IPS-20b (cell line): ENCODE measurements around the gene PMEPA1.

ENCODE experiments used
- H3K27ac ChIP-seq: one replicate; pipeline ENCODE4 v1.5.1; 2013; ENCODE audit warnings: low read length
- H3K27me3 ChIP-seq: 2 replicates; pipeline ENCODE4 v1.6.1; 2013; ENCODE audit warnings: mild to moderate bottlenecking, low read length, inconsistent platforms; ENCODE audit not compliant: insufficient read depth
- H3K36me3 ChIP-seq: 2 replicates; pipeline ENCODE4 v1.6.1; 2013; ENCODE audit warnings: low read depth, mild to moderate bottlenecking, inconsistent platforms, low read length, moderate library complexity; ENCODE audit not compliant: insufficient read depth
- H3K4me1 ChIP-seq: 2 replicates; pipeline ENCODE4 v1.6.1; 2013; ENCODE audit warnings: mild to moderate bottlenecking, control low read depth, inconsistent platforms, low read length, moderate library complexity; ENCODE audit not compliant: insufficient read depth
- H3K4me3 ChIP-seq: 2 replicates; pipeline ENCODE4 v1.5.1; 2013; ENCODE audit warnings: mild to moderate bottlenecking, low read length, inconsistent platforms
- H3K9ac ChIP-seq: 2 replicates; pipeline ENCODE4 v1.6.1; 2013; ENCODE audit warnings: low read depth, mild to moderate bottlenecking, inconsistent platforms, low read length, moderate library complexity
- H3K9me3 ChIP-seq: 2 replicates; pipeline ENCODE4 v1.6.1; 2013; ENCODE audit warnings: mild to moderate bottlenecking, low read depth, low read length, inconsistent platforms; ENCODE audit not compliant: insufficient read depth

PMEPA1 gene

GRCh38 chr20:57715268-57715904 lies 5.6 kb upstream of the PMEPA1 start:
- Histone ChIP-seq H3K9ac (no peak overlapping the region), H3K27me3 (peaks cover 14% of the 10 kb centered on the region), H3K36me3 (no peaks in the 10 kb centered on the region), H3K4me1 (peaks cover 9% of the 10 kb centered on the region; the same call in 1 of the 2 replicates), H3K4me3 (no peak overlapping the region), H3K27ac (no peak overlapping the region), H3K9me3 (no peaks in the 10 kb centered on the region)

GRCh38 chr20:57714409-57715267 lies 4.8 kb upstream of the PMEPA1 start:
- H3K4me3 ChIP-seq, result no peak overlapping the region
- no peak overlapping the region for H3K27ac ChIP-seq
- H3K9me3 ChIP-seq, result no peaks in the 10 kb centered on the region
- peaks cover 14% of the 10 kb centered on the region for H3K27me3 ChIP-seq
- no peaks in the 10 kb centered on the region for H3K36me3 ChIP-seq
- H3K4me1 ChIP-seq, result peaks cover 9% of the 10 kb centered on the region; the same call in 1 of the 2 replicates
- no peak overlapping the region for H3K9ac ChIP-seq

GRCh38 chr20:57713951-57714350 lies 4.1 kb upstream of the PMEPA1 start:
- Histone ChIP-seq H3K9ac (no peak overlapping the region), H3K27me3 (peaks cover 14% of the 10 kb centered on the region)

DNA sequence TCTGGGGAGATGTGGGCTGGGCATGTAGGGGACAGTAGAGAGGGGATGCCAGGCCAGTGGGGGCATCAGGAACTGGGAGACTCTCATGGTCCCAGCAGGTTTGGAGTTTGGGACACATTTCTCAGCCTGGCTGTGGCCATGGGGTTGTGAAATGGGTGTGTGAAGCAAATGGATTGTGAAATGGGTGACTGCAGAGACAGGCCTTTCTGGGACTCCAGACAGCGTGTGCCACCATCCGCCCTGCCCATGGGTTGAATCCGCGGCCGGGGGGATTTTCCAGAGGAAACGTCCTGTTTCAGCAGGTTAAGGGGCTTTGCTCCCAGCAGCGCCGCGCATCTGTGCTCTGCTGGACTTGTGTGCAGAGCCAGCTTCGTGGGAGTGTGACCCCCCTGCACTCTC lies 3.7 kb upstream of the PMEPA1 start:
- H3K9me3 ChIP-seq, result no peaks in the 10 kb centered on the region
- no peak overlapping the region for H3K9ac ChIP-seq
- H3K27ac ChIP-seq, result no peak overlapping the region
- no peaks in the 10 kb centered on the region for H3K36me3 ChIP-seq
- H3K27me3 ChIP-seq, result peaks cover 19% of the 10 kb centered on the region
- H3K4me1 ChIP-seq, result peaks cover 4% of the 10 kb centered on the region; the same call in 1 of the 2 replicates
- no peak overlapping the region for H3K4me3 ChIP-seq

More at GRCh38 chr20:57713951-57714350, 4.1 kb upstream of the PMEPA1 start:
- Histone ChIP-seq H3K9me3 (no peaks in the 10 kb centered on the region), H3K27ac (no peak overlapping the region), H3K36me3 (no peaks in the 10 kb centered on the region), H3K4me1 (peaks cover 7% of the 10 kb centered on the region; the same call in 1 of the 2 replicates), H3K4me3 (no peak overlapping the region)

- no peak overlapping the region for H3K9ac ChIP-seq
- peaks cover 24% of the 10 kb centered on the region for H3K27me3 ChIP-seq
- H3K36me3 ChIP-seq, result no peaks in the 10 kb centered on the region
- no peak overlapping the region for H3K27ac ChIP-seq
- H3K9me3 ChIP-seq, result no peaks in the 10 kb centered on the region
- no peak overlapping the region for H3K4me3 ChIP-seq
- peaks cover 4% of the 10 kb centered on the region; the same call in 1 of the 2 replicates for H3K4me1 ChIP-seq
These were observed 3.2 kb upstream of the PMEPA1 start for GRCh38 chr20:57712851-57713504.

DNA sequence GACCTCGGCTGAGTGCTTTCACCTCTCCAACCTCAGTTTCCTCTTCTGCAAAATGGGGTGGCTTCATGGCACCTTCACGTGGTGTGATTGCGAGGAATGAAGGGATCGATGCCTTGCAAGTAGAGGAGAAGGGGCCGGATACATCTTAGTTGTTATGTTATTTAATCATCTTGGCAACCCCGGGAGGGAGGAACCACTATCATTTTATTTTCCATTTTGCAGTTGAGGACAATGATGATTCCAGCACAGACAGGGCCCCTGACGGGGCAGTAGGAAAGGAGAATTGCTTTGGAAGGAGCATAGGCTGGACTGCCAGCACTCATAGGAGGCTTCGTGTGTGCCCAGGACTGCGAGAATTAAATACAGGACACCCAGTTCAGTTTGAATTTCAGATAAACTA lies 2.5 kb upstream of the PMEPA1 start:
- H3K27ac ChIP-seq, result no peak overlapping the region
- H3K27me3 ChIP-seq, result peaks cover 28% of the 10 kb centered on the region
- H3K9ac ChIP-seq, result no peak overlapping the region
- no peaks in the 10 kb centered on the region for H3K9me3 ChIP-seq
- H3K4me3 ChIP-seq, result no peak overlapping the region
- H3K4me1 ChIP-seq, result peaks cover 8% of the 10 kb centered on the region
- no peaks in the 10 kb centered on the region for H3K36me3 ChIP-seq

DNA sequence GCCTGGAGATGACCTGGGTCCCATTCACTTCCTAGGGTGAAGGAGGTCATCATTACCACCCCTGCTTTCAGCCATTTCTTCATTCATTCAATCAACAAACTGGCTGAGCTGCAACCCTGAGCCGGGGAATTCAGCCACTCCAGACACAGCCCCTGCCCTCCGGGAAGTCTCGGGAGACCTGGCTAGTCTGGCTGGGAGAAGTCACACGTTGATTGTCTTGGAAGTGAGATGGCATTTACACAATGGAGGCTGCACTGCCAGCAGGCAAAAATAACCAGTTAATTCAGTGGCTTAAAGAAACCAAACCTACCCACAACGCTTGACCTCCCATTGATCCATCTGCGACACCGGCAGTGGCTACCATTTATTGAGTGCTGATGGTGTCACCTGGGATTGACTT lies 2.0 kb upstream of the PMEPA1 start:
- H3K9ac ChIP-seq, result no peak overlapping the region
- H3K36me3 ChIP-seq, result no peaks in the 10 kb centered on the region
- peaks cover 32% of the 10 kb centered on the region for H3K27me3 ChIP-seq
- H3K4me3 ChIP-seq, result no peak overlapping the region
- no peak overlapping the region for H3K27ac ChIP-seq
- H3K9me3 ChIP-seq, result no peaks in the 10 kb centered on the region
- H3K4me1 ChIP-seq, result peaks cover 10% of the 10 kb centered on the region

GRCh38 chr20:57711311-57711712 lies 1.5 kb upstream of the PMEPA1 start:
- Histone ChIP-seq H3K27me3 (peaks cover 33% of the 10 kb centered on the region), H3K4me1 (peaks cover 14% of the 10 kb centered on the region), H3K9ac (no peak overlapping the region), H3K4me3 (peak overlapping the region; percentile 90; the same call in 1 of the 2 replicates), H3K27ac (no peak overlapping the region), H3K9me3 (no peaks in the 10 kb centered on the region), H3K36me3 (no peaks in the 10 kb centered on the region)

DNA sequence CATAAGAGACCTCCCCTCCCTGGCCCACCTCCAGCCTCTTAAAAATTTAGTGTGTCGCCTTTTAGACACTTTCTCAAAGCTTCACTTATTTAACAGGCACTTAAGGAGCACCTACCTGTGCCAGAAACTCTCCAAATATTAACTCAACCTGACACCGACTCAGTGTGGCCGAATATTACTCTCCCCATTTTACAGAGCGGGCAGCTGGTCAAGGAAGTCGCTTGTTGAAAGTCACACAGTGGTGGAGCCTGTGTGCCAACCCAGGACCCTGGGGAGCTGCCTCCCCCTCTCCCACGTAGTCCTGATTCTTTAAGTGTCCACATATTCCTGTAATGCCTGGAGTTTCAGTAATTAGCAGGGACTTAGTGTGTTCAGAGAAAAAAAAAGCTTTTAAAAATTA lies 1.0 kb upstream of the PMEPA1 start:
- Histone ChIP-seq H3K9me3 (no peaks in the 10 kb centered on the region), H3K36me3 (no peaks in the 10 kb centered on the region), H3K27me3 (peaks cover 33% of the 10 kb centered on the region), H3K4me1 (peaks cover 15% of the 10 kb centered on the region), H3K9ac (no peak overlapping the region), H3K27ac (no peak overlapping the region), H3K4me3 (peak overlapping the region; percentile 90; the same call in 1 of the 2 replicates)

- no peaks in the 10 kb centered on the region for H3K9me3 ChIP-seq
- peak overlapping the region; percentile 83 for H3K9ac ChIP-seq
- peaks cover 33% of the 10 kb centered on the region for H3K27me3 ChIP-seq
- H3K4me3 ChIP-seq, result peak overlapping the region; percentile 90
- H3K4me1 ChIP-seq, result peaks cover 18% of the 10 kb centered on the region
- H3K36me3 ChIP-seq, result no peaks in the 10 kb centered on the region
- H3K27ac ChIP-seq, result no peak overlapping the region
These were observed 831 bp downstream of the PMEPA1 start for GRCh38 chr20:57708694-57709673.
